Suprapubic skin (tissue), 4 donors: ENCODE measurements around the gene UGGT1.

ENCODE experiments used
- CTCF ChIP-seq, 2 donors: fragments of 200-600 bp in 1 of 2; fragments of 450-650 bp in 1 of 2; sonication (generic) in 1 of 2; IDR thresholded peaks; one replicate each; pipeline ENCODE4 v1.5.1; 2016 to 2019; ENCODE audit warnings: antibody characterized with exemption in 2 of 2, mild to moderate bottlenecking in 1 of 2, moderate library complexity in 1 of 2
- POLR2A ChIP-seq, 2 donors: fragments of 450-650 bp; IDR thresholded peaks; one replicate each; pipeline ENCODE4 v1.6.1; 2017; ENCODE audit warnings: antibody characterized with exemption in 2 of 2, mild to moderate bottlenecking in 2 of 2, moderate library complexity in 2 of 2
- POLR2AphosphoS5 ChIP-seq, 3 donors: sonication (generic); formaldehyde crosslinking; IDR thresholded peaks; one replicate each; pipeline ENCODE4 v1.6.1; 2017; ENCODE audit warnings: antibody characterized with exemption in 3 of 3

GRCh38 chr2:128073278-128073677, 17.7 kb upstream of the UGGT1 start:
- TF ChIP-seq CTCF (IDR thresholded peaks at IDR 0.05) (no peak), POLR2A (IDR thresholded peaks at IDR 0.05) (no peak), POLR2AphosphoS5 (IDR thresholded peaks at IDR 0.05) (no peak)
